Mucosa of descending colon (tissue), 3 donors: ENCODE measurements around the gene HELT. TPM values are rescaled to one million over a fixed set of nuclear protein-coding genes. Genes with fewer than 3 reads are reported as not detected.

ENCODE experiments used
- ATAC-seq: fragments of 200-7000 bp; cut with Tn5 transposase; one replicate; pipeline ENCODE4 v1.9.1; 2020; ENCODE audit warnings: mild to moderate bottlenecking, moderate library complexity
- DNase-seq, 3 donors: peaks; one replicate each; pipeline ENCODE4 v3.0.0-alpha.2; 2020
- H3K36me3 ChIP-seq: fragments of 200-600 bp; one replicate; pipeline ENCODE4 v1.8.0; 2021; ENCODE audit warnings: low read depth, mild to moderate bottlenecking
- H3K4me1 ChIP-seq: fragments of 200-600 bp; one replicate; pipeline ENCODE4 v1.8.0; 2021; ENCODE audit warnings: low read depth, mild to moderate bottlenecking
- H3K4me3 ChIP-seq: fragments of 200-600 bp; one replicate; pipeline ENCODE4 v1.8.0; 2021; ENCODE audit warnings: mild to moderate bottlenecking
- H3K9me3 ChIP-seq: fragments of 200-600 bp; one replicate; pipeline ENCODE4 v1.8.0; 2021; ENCODE audit warnings: mild to moderate bottlenecking
- CTCF ChIP-seq: fragments of 200-600 bp; IDR thresholded peaks from one replicate; pipeline ENCODE4 v1.8.0; 2022; ENCODE audit warnings: antibody characterized with exemption, mild to moderate bottlenecking
- intact Hi-C, 2 donors: fragments of 100-400 bp; cut with DNase I in 1 of 2; cut with micrococcal nuclease in 1 of 2; formaldehyde crosslinking; loops; one replicate each; pipeline versions ENCODE4 v1.11.0 to v1.11.1; 2022; cut with DNase I, micrococcal nuclease
- total RNA-seq, 3 donors: library from RNA; stranded (reverse); fragmentation: NEBNext Ultra II Directional in 2 of 3; extraction: Animal tissue kit (Norgen Biotek cat#: 25700) in 2 of 3; gene quantifications; one replicate each; pipeline versions ENCODE4 v1.2.1 to v1.2.4, GENCODE V29; 2021 to 2023
- donor health status: DM: no; HTN: no; CAD: no; lungs with moderate emphysema.
- donor health status: DM: no; HTN: no; CAD: no.
- donor health status: DM: no; HTN: yes; CAD: no.

The HELT gene
- total RNA-seq, 3 donors from 2014 or later: not detected

- Histone ChIP-seq H3K9me3 (no peaks in the 10 kb centered on the region), H3K36me3 (no peaks in the 10 kb centered on the region), H3K4me1 (peaks cover 3% of the 10 kb centered on the region), H3K4me3 (no peak overlapping the region)
- TF ChIP-seq CTCF: no peak
- ATAC-seq (no peak), DNase-seq (no peak)
- intact Hi-C loops: no loop called here
These were observed 2.8 kb downstream of the HELT start for GRCh38 chr4:185020863-185021761.

- Histone ChIP-seq H3K9me3 (no peaks in the 10 kb centered on the region), H3K4me1 (peaks cover 3% of the 10 kb centered on the region), H3K4me3 (no peak overlapping the region), H3K36me3 (no peaks in the 10 kb centered on the region)
- DNase-seq (no peak), ATAC-seq (no peak)
- intact Hi-C loops: no loop called here
- TF ChIP-seq CTCF: no peak
These were observed 5.2 kb downstream of the HELT start for GRCh38 chr4:185023471-185023870.

GRCh38 chr4:185028625-185029024 is 10.3 kb downstream of the HELT start:
- intact Hi-C loops: no loop called here
- no peak for TF ChIP-seq CTCF
- Histone ChIP-seq H3K4me1 (no peaks in the 10 kb centered on the region), H3K4me3 (no peak overlapping the region), H3K9me3 (no peaks in the 10 kb centered on the region), H3K36me3 (no peaks in the 10 kb centered on the region)
- ATAC-seq (no peak), DNase-seq (no peak)

- TF ChIP-seq CTCF: no peak
- DNase-seq: no peak
- Histone ChIP-seq H3K4me1 (no peaks in the 10 kb centered on the region), H3K4me3 (no peak overlapping the region), H3K36me3 (no peaks in the 10 kb centered on the region), H3K9me3 (no peaks in the 10 kb centered on the region)
- no peak for ATAC-seq
- intact Hi-C loops: no loop called here
These were observed 13.3 kb downstream of the HELT start for GRCh38 chr4:185031611-185032010.

- DNase-seq: no peak
- no peak overlapping the region for H3K4me3 ChIP-seq
- H3K9me3 ChIP-seq: no peaks in the 10 kb centered on the region
- no peaks in the 10 kb centered on the region for H3K36me3 ChIP-seq
- ATAC-seq: no peak
- TF ChIP-seq CTCF: no peak
- intact Hi-C loops: no loop called here
- H3K4me1 ChIP-seq: no peaks in the 10 kb centered on the region
These were observed 14.8 kb downstream of the HELT start for GRCh38 chr4:185033072-185033471.
